Nephron progenitor cell (in vitro differentiated cells): Measurements from ENCODE around the gene MARF1.

Experiments
- DNase-seq: peaks from one replicate; pipeline ENCODE4 v3.0.0; 2021
- H3K27ac Mint-ChIP-seq: 2 replicates; pipeline ENCODE4 v1.8.0; 2021; ENCODE audit warnings: mild to moderate bottlenecking, moderate library complexity, mixed read lengths
- H3K27me3 Mint-ChIP-seq: 2 replicates; pipeline ENCODE4 v1.8.0; 2021; ENCODE audit warnings: mild to moderate bottlenecking, low read depth, mixed read lengths; ENCODE audit not compliant: poor library complexity
- H3K36me3 Mint-ChIP-seq: 2 replicates; pipeline ENCODE4 v1.8.0; 2021; ENCODE audit warnings: low read depth, mixed read lengths
- H3K4me1 Mint-ChIP-seq: 2 replicates; pipeline ENCODE4 v1.8.0; 2021; ENCODE audit warnings: mixed read lengths
- H3K4me3 Mint-ChIP-seq: 2 replicates; pipeline ENCODE4 v1.8.0; 2021; ENCODE audit warnings: mild to moderate bottlenecking, moderate library complexity, mixed read lengths
- H3K9me3 Mint-ChIP-seq: 2 replicates; pipeline ENCODE4 v1.8.0; 2021; ENCODE audit warnings: mild to moderate bottlenecking, moderate library complexity, mixed read lengths
- TF ChIP-seq, protein P1 (sequence below): fragments of 200-600 bp; sonication (generic); IDR thresholded peaks from 2 replicates; pipeline ENCODE4 v1.5.0; 2021; ENCODE audit warnings: antibody characterized with exemption

The MARF1 gene

DNA sequence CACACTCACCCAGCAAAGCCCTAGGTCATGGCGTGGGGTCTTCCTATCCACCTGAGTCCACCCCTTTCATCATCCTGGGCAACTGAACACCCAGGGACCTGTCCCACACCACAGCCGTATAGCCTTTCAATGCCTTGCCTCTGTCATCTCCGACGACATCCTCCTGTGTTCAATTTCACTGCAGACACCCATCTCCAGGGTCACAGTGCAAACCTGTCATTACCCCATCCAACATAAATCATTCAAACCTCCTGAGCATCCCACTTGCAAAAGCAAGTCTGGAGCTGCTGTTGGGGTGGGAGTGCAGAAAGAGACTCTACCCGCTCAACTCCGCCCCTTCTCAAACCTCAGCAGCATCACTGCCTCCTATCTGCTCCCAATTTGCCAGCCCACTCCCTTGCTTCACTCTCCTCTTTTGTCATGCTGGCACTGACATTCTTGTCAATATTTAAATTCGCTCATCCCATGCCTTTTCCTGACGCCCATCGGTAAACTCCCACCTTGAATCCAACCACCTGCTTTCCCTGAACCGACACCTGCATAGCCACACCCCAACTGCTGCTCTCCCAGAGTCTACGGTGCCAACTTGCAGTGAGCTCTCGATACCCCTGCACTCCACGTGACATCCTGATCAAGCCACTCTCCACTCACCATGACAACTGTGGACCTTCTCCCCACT is 37.0 kb downstream of the MARF1 start:
- no peak for DNase-seq
- Mint-ChIP-seq H3K36me3 (peaks cover 87% of the 10 kb centered on the region), H3K4me3 (no peak overlapping the region), H3K9me3 (no peaks in the 10 kb centered on the region), H3K4me1 (peaks cover 31% of the 10 kb centered on the region), H3K27me3 (no peaks in the 10 kb centered on the region), H3K27ac (peak overlapping the region; percentile 44)
- TF ChIP-seq, protein P1, sequence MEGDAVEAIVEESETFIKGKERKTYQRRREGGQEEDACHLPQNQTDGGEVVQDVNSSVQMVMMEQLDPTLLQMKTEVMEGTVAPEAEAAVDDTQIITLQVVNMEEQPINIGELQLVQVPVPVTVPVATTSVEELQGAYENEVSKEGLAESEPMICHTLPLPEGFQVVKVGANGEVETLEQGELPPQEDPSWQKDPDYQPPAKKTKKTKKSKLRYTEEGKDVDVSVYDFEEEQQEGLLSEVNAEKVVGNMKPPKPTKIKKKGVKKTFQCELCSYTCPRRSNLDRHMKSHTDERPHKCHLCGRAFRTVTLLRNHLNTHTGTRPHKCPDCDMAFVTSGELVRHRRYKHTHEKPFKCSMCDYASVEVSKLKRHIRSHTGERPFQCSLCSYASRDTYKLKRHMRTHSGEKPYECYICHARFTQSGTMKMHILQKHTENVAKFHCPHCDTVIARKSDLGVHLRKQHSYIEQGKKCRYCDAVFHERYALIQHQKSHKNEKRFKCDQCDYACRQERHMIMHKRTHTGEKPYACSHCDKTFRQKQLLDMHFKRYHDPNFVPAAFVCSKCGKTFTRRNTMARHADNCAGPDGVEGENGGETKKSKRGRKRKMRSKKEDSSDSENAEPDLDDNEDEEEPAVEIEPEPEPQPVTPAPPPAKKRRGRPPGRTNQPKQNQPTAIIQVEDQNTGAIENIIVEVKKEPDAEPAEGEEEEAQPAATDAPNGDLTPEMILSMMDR, result no peak

DNA sequence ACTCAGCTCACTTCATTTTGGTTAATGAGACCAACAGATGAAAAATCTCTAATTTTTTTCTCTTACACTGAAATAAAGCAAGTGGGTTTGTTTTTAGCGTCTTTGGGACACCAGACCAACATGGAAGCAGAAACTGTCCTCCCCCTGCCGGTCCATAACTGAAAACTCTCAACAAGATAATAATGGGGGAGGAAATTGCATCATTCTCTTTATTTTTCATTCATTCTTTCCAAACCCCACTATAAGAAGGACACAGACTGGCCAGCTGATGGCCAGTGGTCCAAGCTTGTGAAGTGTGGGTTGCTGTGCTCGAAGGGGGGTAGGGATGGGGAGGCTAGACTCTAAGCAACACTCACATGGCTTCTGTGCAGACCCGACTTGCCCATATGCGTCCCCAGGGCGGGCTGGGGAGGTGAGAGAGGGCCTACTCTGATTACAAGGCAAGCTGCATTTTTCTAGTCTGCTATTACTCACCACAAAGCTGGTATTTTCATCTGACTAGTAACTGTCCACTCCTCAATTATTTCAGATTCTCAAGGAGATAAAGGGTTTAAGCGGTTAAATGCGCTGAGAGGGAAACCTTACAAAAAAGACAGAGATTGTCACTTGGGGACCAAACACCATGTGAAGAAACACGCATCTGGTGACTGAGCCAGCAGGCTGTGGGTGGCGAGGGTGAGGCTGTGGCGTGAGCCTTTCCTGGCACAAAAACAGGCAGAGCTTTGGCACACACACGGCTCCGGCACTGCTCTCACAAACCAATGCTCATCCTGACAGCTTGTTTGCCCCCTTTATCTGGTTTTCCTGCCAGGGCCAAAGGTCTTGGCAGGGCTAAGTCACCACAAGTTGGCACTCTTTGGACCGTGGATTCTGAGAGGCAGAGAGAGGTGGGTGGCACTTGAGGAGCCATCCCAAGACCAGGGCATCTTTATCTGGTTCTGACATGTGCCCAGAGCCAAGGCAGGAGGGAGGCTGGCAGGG is 38.2 kb downstream of the MARF1 start:
- Mint-ChIP-seq H3K4me3 (no peak overlapping the region), H3K4me1 (peaks cover 43% of the 10 kb centered on the region), H3K9me3 (no peaks in the 10 kb centered on the region), H3K27ac (no peak overlapping the region), H3K36me3 (peaks cover 85% of the 10 kb centered on the region), H3K27me3 (no peaks in the 10 kb centered on the region)
- TF ChIP-seq, protein P1, result no peak
- no peak for DNase-seq

- TF ChIP-seq, protein P1, result no peak
- Mint-ChIP-seq H3K36me3 (peaks cover 78% of the 10 kb centered on the region), H3K4me3 (no peak overlapping the region), H3K27ac (no peak overlapping the region), H3K27me3 (no peaks in the 10 kb centered on the region), H3K4me1 (peaks cover 44% of the 10 kb centered on the region), H3K9me3 (no peaks in the 10 kb centered on the region)
- DNase-seq, result no peak
These were observed 40.5 kb downstream of the MARF1 start for GRCh38 chr16:15602285-15603044.

DNA sequence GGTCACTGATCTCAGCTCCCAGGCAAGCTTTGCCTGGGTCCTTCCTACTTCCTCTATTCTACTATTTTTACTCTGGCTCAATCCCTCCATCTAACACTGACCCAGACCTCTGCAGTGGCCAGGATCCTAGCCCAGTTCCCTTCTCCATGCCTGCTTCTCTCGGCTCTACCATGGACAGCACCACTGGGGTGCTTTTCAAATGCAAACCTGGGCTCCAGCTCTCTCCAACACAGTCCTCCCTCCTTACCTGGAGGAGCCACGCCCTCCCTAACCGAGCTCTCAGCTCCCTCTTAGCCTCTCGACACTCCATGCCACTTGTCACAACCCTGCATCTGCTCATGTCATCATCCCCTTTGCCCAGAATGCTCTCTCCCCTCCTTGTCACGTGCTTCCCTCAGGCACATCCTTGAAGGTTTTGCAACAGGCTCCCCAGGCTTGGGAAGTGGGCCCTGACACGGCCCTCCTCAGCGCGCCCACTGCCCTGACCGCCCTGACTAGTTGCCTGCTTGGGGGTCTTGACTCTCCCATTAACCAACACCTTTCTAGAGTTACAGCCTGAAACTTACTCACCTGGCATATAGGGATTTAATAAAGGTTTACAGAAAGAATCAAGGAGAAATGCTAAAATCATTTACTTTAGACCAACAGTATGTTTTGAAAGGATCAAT is 41.6 kb downstream of the MARF1 start:
- TF ChIP-seq, protein P1, result no peak
- Mint-ChIP-seq H3K27ac (peak overlapping the region; percentile 20), H3K9me3 (no peaks in the 10 kb centered on the region), H3K36me3 (peaks cover 81% of the 10 kb centered on the region), H3K4me3 (no peak overlapping the region), H3K27me3 (no peaks in the 10 kb centered on the region), H3K4me1 (peaks cover 37% of the 10 kb centered on the region)
- peak; percentile 20 for DNase-seq

DNA sequence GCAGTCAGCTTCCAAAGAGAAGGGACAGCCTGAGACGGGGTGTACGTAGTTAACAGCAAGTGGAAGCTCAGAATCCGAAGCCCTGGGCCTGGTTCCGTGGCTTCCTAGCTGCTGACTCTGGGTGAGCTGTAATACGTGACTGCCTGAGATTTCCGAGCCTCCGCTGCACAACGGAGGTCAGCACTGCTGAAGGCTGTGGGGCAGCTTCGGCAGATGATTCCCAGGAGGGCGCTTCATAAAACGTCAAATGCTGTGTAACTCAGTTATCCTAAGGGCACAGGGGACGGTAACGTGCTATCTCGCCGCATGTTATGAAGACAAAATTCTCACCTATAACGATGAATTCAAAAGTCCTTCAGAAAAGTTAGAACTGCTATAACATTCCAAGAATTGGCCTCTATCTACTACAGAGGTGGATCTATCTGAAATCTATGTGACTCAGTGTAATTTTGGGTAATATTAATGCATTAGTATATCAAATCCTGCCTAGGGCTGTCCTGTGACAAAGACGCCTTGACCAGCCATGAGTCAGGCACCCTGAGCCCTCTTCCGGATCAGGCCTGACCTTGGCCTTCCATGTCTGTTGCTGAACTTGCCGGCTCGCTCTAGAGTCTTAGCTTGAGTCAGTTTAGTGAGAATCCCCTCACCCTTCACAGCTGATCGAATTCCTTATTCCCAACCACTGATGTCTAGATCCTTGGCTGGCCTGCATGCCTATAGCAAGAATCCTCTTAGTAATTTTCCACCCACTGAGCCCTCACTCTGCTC is 43.5 kb downstream of the MARF1 start:
- no peak overlapping the region for H3K4me3 Mint-ChIP-seq
- peaks cover 4% of the 10 kb centered on the region for H3K9me3 Mint-ChIP-seq
- H3K36me3 Mint-ChIP-seq, result peaks cover 88% of the 10 kb centered on the region
- DNase-seq, result no peak
- H3K27me3 Mint-ChIP-seq, result no peaks in the 10 kb centered on the region
- peaks cover 43% of the 10 kb centered on the region for H3K4me1 Mint-ChIP-seq
- H3K27ac Mint-ChIP-seq, result peak overlapping the region; percentile 99
- TF ChIP-seq, protein P1, result no peak
